HG03378 (cell line): Measurements from ENCODE around the gene IPO13.

Source experiments
- ATAC-seq: cut with Tn5 transposase; IDR thresholded peaks from one replicate; pipeline ENCODE4 v1.9.1; 2021; ENCODE audit warnings: mild to moderate bottlenecking, moderate library complexity; ENCODE audit not compliant: unreplicated experiment

Gene IPO13

DNA sequence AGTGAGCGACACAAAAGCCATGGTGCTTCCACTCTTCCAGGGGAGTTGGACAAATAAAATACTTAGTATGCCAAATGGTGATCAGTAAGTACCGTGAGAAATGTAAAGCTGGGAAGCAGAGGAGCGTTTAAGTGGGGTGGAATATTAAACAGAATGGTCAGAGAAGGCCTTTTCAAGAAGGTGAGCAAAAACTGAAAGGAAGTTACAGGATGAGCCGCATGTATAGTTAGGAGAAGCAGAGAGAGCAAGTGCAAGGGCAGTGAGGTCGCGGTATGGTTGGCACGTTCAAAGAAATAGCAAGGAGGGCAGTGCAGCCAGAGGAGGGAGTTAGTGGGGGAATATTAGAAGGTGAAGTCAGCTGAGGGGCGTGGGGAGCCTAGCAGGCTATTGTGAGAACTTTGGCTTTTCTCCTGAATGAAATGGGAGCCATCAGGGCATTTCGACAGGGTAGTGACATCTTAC is 27.3 kb downstream of the IPO13 start:
- ATAC-seq: no peak

DNA sequence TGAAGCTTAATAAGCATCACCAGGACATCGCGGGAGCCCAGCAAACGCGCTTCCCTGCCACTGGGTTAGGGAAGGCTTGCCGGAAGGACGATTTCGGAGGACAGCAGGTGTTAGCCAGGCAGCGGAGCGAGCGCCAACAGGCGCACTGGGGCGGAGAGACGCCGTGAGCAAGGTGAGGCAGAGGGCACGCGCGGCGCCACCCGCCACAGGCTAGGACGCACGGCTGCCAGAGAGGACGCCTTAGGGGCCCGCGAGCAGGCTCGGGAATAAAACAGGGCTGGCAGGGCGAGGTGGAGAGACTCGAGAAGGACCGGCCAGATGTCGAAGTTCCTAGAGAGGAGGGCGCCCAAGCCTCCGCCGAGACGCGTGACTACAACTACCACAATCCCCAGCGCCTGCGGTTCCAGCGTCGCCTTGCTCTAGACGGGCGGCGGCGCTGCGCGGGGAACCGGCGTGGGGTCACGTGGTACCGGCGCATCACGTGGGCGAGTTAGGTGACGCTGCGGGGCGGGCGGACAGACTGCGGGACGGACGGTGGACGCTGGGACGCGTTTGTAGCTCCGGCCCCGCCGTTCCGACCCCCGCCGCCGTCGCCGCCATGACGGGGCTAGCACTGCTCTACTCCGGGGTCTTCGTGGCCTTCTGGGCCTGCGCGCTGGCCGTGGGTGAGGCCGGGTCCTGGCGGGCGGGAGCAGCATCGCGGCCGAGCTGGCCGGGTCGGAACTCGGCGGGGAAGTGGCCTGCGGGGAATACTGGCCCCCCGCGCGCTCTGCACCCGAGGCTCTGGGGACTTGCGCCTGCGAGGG is 27.9 kb downstream of the IPO13 start, which contains the start of gene ATP6V0B:
ATP6V0B (plus strand) TSS at position 518 of the 806 bp plus-strand sequence; CDS start at position 599, 81 bp downstream.
- ATAC-seq: peak; percentile 60

DNA sequence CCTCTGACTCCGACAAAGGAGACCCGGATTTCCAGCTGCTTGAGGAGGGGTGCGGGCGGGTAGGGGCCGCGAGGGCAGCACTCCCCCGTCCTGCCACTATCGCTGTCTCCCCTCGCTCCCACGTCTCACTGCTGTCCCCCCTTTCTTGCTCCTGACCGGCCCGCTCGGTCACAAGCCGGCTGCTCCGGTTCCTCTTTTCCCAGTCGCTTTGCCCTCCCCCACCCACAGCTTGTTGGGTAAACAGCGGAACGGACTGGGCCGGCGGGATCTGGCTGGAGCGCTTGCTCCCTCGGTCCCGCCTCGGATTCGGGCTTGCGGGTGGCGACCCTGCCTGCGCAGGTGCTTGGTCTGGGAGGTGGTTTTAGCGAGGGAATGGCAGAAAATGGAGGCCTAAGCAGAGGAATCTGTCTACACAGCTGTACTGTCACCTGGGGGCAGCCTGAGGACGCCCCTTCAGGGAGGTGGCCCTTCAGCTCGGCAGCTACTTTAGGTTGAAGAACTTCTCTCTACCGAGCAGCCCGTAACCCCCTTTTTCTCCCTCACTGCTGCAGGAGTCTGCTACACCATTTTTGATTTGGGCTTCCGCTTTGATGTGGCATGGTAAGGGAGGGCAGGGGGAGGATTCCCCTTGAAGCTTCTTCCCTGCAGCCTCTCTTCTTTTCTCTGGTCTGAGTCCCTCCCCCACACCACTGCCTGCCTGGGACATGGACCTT is 28.7 kb downstream of the IPO13 start:
- ATAC-seq: no peak

DNA sequence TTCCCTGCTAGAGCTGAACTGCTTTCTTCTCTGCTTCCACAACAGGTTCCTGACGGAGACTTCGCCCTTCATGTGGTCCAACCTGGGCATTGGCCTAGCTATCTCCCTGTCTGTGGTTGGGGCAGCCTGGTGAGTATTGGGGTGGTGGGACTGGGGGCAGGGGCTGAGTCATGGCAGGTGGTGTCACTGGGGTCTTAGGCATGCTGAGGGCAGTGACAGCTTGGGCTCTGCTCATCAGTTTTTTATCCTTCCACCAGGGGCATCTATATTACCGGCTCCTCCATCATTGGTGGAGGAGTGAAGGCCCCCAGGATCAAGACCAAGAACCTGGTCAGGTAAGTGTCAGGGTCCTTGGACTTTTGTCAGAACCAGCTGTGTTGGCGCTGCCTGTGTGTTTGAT is 29.3 kb downstream of the IPO13 start:
- ATAC-seq: no peak

DNA sequence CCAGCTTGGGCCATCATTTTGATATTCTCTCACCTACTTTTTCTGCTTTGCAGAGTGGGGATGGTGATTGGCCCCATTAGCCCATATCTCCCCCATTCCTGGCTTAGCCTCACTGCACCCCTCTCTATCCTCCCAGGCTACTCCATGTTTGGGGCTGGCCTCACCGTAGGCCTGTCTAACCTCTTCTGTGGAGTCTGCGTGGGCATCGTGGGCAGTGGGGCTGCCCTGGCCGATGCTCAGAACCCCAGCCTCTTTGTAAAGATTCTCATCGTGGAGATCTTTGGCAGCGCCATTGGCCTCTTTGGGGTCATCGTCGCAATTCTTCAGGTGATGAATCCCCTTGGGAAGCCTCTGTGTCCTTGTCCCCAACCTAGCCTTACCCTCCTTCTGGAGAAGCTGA is 30.1 kb downstream of the IPO13 start:
- ATAC-seq: no peak

DNA sequence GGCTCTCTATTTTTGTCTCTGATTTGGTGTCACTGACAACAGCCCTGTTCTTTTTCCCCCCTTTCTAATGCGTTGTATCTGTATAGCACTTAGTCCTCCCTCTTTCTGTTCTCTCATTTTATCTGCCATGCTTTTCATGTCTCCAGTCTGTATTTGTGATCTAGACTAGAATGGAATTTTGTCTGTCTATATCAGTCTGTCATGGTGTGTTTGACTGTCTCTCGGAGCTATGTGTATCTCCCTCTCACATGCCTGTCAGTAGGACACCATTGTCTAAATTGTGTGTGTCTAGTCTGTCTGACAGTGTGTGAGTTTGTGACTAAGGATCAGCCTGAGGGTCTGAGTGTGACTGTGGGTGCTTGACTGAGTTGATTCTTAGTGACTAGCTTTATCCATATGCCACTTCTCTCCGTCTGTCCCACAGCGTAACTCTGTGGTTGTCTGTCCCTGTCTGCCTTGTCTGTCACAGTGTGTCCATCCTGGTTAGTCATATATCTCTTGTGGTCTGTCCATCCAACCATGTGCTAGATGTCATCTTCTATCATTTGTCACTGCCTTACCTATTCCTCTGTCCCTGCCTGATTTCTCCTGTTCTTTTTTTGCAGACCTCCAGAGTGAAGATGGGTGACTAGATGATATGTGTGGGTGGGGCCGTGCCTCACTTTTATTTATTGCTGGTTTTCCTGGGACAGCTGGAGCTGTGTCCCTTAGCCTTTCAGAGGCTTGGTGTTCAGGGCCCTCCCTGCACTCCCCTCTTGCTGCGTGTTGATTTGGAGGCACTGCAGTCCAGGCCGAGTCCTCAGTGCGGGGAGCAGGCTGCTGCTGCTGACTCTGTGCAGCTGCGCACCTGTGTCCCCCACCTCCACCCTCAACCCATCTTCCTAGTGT is 30.9 kb downstream of the IPO13 start:
- no peak for ATAC-seq

DNA sequence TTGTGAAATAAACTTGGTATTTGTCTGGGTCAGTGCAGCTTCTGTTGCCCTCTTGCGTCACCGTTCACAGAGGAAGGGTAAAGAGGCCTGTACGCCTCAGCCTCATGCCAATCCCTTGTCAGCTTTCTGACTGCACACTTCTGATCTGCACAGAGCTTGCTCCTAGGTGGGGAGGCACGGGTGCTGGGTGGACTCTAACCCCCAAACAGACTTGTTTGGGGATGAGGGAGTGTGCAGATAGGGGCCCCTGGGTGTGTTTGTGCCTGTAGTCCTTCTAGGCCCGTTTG is 31.5 kb downstream of the IPO13 start:
- ATAC-seq: no peak

DNA sequence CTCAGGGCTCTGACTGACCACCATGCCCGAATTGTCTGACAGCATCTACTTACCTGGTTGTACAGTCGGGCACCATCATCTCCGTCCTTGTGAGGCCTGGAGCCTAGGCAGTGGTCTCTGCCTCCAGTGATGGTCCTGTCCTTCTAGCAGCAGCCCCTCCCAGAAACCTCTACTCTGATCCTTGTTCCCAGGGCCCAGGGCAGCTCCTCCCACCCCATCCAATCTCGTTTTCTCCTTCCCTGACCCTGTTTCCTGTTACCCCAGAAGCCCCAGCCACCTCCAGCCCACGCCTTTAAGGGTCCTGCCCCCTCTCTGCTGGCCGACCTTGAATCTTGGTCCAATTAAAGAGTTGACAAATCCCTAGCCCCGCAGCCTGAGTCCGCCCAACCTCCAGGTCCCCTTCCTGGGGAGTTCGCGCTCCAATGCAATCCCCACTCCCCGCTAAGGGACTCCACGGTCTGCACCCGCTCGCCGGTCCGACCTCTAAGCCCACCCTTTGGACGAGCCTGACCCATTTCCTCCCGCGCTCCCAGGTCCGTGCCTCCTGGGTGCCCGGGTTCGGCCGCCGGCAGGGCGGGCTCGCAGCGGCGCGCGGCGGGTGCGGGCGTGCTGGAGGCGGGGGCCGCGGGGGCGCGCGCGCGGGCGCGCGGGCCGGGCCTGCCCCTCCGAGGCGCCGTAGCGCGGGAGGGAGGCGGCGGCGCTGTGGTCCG is 32.0 kb downstream of the IPO13 start, which contains the start of gene B4GALT2:
B4GALT2 (plus strand) TSS at position 660 of the 710 bp plus-strand sequence. CDS start 1,951 bp downstream, outside the sequence.
- ATAC-seq: no peak

DNA sequence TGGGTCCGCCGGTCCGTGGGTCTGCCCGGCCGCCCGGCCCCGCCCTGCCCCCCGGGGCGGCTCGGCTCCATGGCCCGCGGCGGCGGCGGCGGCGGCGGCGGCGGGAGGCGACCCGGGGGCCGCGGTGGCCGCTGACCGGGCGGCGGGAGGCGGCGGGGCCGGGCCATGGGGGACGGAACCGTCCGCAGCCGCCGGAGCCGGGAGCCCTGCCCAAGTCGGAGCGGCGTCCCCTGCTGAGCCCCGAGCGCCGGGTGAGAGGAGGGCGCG is 32.4 kb downstream of the IPO13 start:
- no peak for ATAC-seq

DNA sequence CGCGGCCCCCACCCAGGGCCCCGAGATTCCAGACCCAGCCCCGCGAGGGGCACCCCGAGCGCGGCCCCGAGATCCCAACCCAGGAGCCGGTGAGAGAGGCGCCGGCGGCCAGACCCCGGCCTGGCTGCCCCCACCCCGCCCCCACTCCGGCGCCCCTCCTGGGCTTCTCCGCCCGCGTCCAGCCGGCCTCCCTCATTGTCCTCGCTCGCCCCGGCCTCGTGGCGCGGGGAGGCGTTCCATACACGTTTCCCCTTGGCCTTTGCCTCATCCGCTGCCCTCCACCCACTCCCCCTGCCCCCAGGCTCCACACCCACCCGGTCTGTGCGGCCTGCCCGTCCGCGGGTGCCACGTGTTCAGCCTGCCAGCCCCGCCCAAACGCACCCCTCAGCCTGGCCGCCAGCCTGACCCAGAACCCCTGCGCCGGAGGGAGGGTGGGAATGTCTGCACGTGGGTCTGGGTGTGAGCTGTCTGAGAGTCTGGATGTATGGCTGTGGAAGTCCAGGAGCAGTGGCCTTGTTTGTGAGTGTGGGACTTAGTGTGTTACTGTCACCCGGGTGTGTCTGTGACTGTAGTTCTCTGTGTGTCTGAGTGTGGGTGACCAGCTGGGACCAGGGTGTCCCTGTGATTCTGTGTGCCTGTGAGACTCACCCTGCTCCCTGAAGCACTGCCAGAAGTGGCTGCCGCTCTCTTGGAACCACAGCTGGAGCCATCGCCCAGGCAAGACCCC is 32.9 kb downstream of the IPO13 start:
- ATAC-seq: no peak

DNA sequence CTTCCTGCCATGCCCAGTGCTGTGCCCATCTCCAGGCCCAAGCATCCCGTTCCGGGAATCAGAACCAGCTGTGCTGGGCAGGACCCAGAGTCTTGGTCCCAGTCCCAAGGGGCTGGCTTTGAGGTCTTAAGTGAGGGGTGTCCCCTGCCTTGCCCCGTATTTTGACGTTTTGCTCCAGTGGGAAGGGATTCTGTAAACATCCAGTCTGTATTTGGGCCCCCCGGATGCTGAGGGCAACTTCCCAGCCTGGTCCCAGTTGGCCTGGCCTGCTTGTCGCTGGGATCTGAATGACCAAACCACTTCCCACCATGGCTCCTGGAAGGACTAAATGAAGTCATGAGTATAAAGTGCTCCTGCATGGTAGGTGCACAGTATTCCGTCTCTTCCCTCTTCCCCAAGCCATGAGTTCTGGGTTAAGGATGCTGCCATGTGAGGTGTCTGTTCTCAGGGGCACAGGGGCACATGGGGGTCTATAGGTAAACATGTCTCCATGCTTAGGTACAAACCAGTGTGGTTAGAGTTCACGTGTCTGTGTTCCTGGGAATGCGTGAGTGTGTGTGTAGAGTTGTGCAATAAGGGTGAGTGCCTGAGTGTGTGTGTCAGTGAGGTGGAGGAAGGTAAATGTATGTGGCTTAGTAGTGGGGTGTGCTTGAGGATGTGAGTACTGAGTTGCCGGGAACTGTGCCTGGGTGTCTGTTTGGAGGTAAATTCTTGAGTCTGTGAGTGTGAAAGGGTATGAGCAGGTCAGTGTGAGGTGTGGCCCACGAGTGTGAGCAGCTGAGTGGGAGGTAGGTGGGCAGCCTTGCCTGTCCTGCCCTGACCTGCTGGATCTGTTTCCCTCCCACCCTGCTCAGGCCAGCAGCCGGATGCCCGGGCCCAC is 33.7 kb downstream of the IPO13 start:
- no peak for ATAC-seq

DNA sequence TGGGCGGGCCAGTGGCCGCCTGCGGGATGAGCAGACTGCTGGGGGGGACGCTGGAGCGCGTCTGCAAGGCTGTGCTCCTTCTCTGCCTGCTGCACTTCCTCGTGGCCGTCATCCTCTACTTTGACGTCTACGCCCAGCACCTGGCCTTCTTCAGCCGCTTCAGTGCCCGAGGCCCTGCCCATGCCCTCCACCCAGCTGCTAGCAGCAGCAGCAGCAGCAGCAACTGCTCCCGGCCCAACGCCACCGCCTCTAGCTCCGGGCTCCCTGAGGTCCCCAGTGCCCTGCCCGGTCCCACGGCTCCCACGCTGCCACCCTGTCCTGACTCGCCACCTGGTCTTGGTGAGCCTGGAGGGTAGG is 34.4 kb downstream of the IPO13 start:
- no peak for ATAC-seq

DNA sequence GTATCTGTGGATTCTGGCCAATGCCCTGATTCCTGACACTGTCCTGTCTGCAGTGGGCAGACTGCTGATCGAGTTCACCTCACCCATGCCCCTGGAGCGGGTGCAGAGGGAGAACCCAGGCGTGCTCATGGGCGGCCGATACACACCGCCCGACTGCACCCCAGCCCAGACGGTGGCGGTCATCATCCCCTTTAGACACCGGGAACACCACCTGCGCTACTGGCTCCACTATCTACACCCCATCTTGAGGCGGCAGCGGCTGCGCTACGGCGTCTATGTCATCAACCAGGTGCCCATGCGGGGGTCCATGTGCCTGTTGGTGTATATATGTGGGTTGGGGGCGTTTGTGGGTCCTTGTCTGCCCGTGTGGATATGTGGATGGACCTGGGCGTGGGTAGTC is 34.9 kb downstream of the IPO13 start:
- no peak for ATAC-seq

DNA sequence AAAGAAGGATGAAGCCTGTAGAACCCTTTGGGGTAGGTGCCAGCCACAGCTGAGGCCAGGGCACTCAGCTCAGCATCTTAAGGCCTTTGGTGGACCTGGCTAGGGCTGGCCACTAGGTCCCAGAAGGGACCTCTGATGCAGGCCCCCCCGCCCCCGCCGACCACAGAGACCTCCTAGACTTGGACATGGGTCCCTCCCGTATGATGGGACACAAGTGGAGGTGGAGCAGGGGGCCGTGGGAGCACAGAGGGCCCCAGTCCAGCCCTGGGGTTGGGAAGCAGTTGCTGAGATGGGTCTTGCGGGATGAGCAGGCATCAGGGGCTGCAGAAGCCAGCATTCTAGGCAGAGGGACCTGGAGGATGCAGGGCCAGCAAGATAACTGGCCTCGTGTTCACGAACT is 35.5 kb downstream of the IPO13 start:
- no peak for ATAC-seq

DNA sequence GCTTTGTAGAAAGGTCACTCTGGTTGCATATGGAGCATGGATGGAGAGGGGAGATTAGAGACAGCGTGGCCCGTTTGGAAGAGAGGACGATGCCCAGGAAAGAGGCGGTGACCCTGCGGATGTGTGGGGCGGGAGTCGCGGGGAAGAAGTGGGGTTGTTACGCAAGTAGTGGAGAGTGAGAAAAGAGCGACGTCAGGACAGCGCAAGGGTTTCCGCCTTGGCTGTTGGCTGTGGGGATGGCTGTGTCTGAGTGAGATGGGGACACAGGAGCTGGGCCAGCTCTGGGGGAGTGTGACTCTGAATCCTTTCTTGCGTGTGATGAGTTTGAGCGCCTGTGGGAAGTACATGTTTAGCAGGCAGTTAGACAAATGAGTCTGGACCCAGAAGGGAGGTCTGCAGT is 36.1 kb downstream of the IPO13 start:
- ATAC-seq: no peak

DNA sequence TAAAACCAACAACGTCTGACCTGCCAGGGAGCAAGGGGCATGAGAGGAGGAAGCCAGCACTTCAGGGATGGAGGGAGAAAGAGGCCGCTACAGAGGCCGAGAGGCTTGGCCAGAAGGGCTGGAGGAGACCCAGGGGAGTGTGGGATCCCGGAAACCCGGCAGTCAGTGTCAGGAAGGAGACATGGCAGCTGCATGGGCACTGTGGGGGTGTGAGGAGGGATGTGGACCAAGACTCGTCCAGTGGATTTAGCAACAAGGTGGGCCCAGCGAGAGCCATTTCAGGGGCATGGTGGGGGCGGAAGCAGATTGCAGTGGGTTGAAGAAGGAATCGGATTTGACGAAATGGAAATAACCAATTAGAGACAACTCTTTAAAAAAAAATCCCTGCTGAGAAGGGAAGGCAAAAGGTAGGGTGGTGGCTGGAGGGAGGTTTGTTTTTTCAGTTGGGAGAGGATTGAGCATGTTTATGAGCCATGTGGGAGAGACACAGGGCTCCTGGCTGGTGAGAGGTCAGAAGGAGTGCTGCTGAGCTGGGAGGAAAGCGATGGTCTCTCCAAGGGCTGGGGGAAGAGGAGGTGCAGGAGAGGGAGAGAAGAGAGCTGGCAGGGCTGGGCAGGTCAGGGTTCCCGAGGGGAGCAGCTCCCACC is 36.6 kb downstream of the IPO13 start:
- ATAC-seq: no peak

DNA sequence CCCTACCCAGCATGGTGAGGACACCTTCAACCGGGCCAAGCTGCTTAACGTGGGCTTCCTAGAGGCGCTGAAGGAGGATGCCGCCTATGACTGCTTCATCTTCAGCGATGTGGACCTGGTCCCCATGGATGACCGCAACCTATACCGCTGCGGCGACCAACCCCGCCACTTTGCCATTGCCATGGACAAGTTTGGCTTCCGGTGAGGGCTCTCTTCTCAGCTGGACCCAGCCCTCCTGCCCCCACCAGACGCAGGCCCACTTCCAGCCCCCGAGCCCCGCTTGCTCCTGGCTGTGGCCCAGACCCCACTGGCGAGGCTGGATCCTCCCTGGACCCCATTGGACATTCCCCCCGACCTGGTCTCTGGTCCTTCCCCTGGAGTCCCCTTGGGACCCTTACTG is 38.1 kb downstream of the IPO13 start:
- no peak for ATAC-seq

DNA sequence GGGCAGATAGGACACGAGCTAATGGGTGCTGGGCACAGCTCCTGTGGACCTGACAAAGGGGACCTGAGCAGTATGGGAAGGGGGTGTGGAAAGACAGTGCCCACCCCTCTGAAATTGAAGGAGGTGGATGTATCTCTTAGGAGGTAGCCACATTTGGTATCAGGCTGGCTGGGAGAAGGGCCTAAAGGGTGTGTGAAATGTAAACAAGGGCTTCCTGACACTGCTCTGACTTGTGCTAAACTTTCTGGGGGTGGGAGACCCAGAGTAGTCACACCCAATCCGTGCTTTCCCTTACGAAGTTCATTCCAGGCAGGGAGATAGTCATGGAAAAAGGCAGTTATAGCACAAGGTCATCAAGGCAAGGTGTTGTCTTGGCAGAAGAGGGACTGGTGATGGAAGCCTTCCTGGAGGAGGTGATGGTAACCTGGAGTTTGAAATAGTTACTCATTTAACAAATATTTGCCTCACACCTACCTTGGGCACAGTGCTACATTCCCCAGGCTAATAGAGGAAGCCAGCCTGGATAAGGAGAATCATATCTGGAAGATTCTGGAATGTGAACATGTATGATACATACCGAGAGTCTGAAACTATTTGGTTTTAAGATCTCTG is 39.3 kb downstream of the IPO13 start:
- ATAC-seq: no peak

DNA sequence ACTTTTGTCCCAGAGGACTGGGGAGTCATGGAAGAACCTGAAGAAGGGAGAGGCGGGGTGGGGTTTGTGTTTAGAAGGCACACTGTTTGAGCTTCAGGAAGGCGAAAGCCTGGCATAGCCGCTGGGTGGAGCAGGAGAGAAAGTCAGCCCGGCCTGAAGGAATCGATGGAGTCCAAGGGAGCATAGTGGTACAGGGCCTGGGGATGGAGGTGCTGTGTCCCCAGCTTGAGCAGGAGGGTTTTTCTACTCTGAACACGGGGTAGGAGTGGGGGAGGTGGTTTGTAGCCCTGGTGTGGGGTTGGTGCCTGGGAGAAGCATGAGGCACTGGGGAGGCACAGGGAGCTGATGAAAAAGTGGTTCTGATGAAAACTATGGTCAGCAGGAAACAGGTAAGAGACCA is 40.0 kb downstream of the IPO13 start:
- no peak for ATAC-seq
